Small intestine (tissue), 7 donors: Measurements from ENCODE around the gene CACNA1A. TPM values are rescaled to one million over a fixed set of nuclear protein-coding genes. Genes with fewer than 3 reads are reported as not detected.

Experiments used
- DNase-seq, 2 donors: peaks; one replicate each; pipeline versions ENCODE4 v3.0.0 to v3.0.0-alpha.2; 2013
- FAIRE-seq: peaks from 2 replicates; lab custom pipeline; 2012; peaks lifted over from hg19 to GRCh38; lab: Jason Lieb, UNC
- H3K27ac ChIP-seq, 3 donors: one replicate each; pipeline ENCODE4 v1.5.1; 2013; ENCODE audit warnings: low read length in 2 of 3, mild to moderate bottlenecking in 2 of 3, control low read depth in 1 of 3, inconsistent platforms in 1 of 3, low read depth in 1 of 3, moderate library complexity in 1 of 3
- H3K27me3 ChIP-seq, 3 donors: one replicate each; pipeline ENCODE4 v1.6.1; 2013; ENCODE audit warnings: low read length in 3 of 3, inconsistent platforms in 1 of 3; ENCODE audit not compliant: control insufficient read depth in 3 of 3, insufficient read depth in 3 of 3
- H3K36me3 ChIP-seq, 3 donors: one replicate each; pipeline ENCODE4 v1.6.1; 2013; ENCODE audit warnings: low read length in 3 of 3, inconsistent platforms in 1 of 3, low read depth in 1 of 3, mild to moderate bottlenecking in 1 of 3, moderate library complexity in 1 of 3; ENCODE audit not compliant: control insufficient read depth in 3 of 3, insufficient read depth in 2 of 3
- H3K4me1 ChIP-seq, 3 donors: one replicate each; pipeline ENCODE4 v1.6.1; 2013; ENCODE audit warnings: low read length in 2 of 3, inconsistent platforms in 1 of 3, low read depth in 1 of 3, mild to moderate bottlenecking in 1 of 3, moderate library complexity in 1 of 3; ENCODE audit not compliant: control insufficient read depth in 3 of 3, insufficient read depth in 2 of 3
- H3K4me3 ChIP-seq, 3 donors: one replicate each; pipeline ENCODE4 v1.5.1; 2013; ENCODE audit warnings: low read length in 3 of 3, control low read depth in 1 of 3, inconsistent platforms in 1 of 3, low read depth in 1 of 3, mild to moderate bottlenecking in 1 of 3, moderate library complexity in 1 of 3
- H3K9me3 ChIP-seq, 2 donors: one replicate each; pipeline ENCODE4 v1.6.1; 2013; ENCODE audit warnings: low read depth in 1 of 2, low read length in 1 of 2; ENCODE audit not compliant: control insufficient read depth in 2 of 2, insufficient read depth in 1 of 2
- WGBS, 3 donors: extraction: QIAGEN DNeasy Blood & Tissue Kit; methylation state at CpG; one replicate each; pipeline ENCODE4 v1.1.7; 2013; 5-methylcytosine and 5-hydroxymethylcytosine counted together
- polyA plus RNA-seq, 4 donors: library from polyadenylated mRNA; stranded (reverse) in 3 of 4; unstranded in 1 of 4; fragments of 200-250 nt in 3 of 4; fragments of 120-200 nt in 1 of 4; gene quantifications; one replicate each; pipeline versions ENCODE4 v1.2.1 to v1.2.3, GENCODE V29; 2013
- donor health status: healthy with polysubstance abuse.
- donor health status: control.
- donor health status: control.
- donor health status: Bipolar disorder and iron deficiency.
- donor health status: healthy.

CACNA1A gene
- polyA plus RNA-seq, 4 donors, result 0.27 to 8.9 (median 2.1) TPM

- Histone ChIP-seq H3K27ac (no peak overlapping the region), H3K36me3 (no peaks in the 10 kb centered on the region), H3K9me3 (no peaks in the 10 kb centered on the region), H3K4me3 (peak overlapping the region in 1 of 3 donors; percentile 18), H3K4me1 (no peaks in the 10 kb centered on the region), H3K27me3 (peaks cover 6 to 40% (median 18%) of the 10 kb centered on the region in 3 donors)
- 3 to 6% (median 3%) methylated on average over 60 to 69 of the region's 69 CpGs for WGBS, 3 donors
- DNase-seq (peak in 1 of 2 donors; percentile 21), FAIRE-seq (no peak)
These were observed 363 bp downstream of the CACNA1A start for GRCh38 chr19:13505761-13506470.

GRCh38 chr19:13505164-13505695 is 1.0 kb downstream of the CACNA1A start:
- DNase-seq, result no peak
- no peaks in the 10 kb centered on the region for H3K4me1 ChIP-seq
- 38 to 50% (median 49%) methylated on average over 20 of the region's 20 CpGs for WGBS, 3 donors
- no peaks in the 10 kb centered on the region for H3K9me3 ChIP-seq
- no peak overlapping the region for H3K4me3 ChIP-seq
- no peaks in the 10 kb centered on the region for H3K36me3 ChIP-seq
- no peak overlapping the region for H3K27ac ChIP-seq
- FAIRE-seq, result no peak
- peaks cover 6 to 40% (median 18%) of the 10 kb centered on the region in 3 donors for H3K27me3 ChIP-seq

GRCh38 chr19:13503570-13504235 is 2.6 kb downstream of the CACNA1A start:
- DNase-seq (no peak), FAIRE-seq (no peak)
- H3K9me3 ChIP-seq, result no peaks in the 10 kb centered on the region
- H3K27me3 ChIP-seq, result peaks cover 6 to 40% (median 15%) of the 10 kb centered on the region in 3 donors
- no peak overlapping the region for H3K4me3 ChIP-seq
- H3K4me1 ChIP-seq, result no peaks in the 10 kb centered on the region
- WGBS, 3 donors, result 57 to 68% (median 65%) methylated on average over 12 of the region's 12 CpGs
- H3K36me3 ChIP-seq, result no peaks in the 10 kb centered on the region
- no peak overlapping the region for H3K27ac ChIP-seq

GRCh38 chr19:13502231-13502630 is 4.0 kb downstream of the CACNA1A start:
- FAIRE-seq (no peak), DNase-seq (no peak)
- Histone ChIP-seq H3K4me1 (no peaks in the 10 kb centered on the region), H3K36me3 (no peaks in the 10 kb centered on the region), H3K4me3 (no peak overlapping the region), H3K27ac (no peak overlapping the region), H3K9me3 (no peaks in the 10 kb centered on the region), H3K27me3 (peaks cover 6 to 27% (median 12%) of the 10 kb centered on the region in 3 donors)
- 87 to 90% (median 88%) methylated on average over 6 of the region's 6 CpGs for WGBS, 3 donors

GRCh38 chr19:13499692-13500091 is 6.6 kb downstream of the CACNA1A start:
- no peaks in the 10 kb centered on the region for H3K4me1 ChIP-seq
- no peak overlapping the region for H3K27ac ChIP-seq
- peaks cover 0 to 8% (median 6%) of the 10 kb centered on the region in 3 donors for H3K27me3 ChIP-seq
- DNase-seq, result no peak
- H3K36me3 ChIP-seq, result no peaks in the 10 kb centered on the region
- H3K4me3 ChIP-seq, result no peak overlapping the region
- WGBS, 3 donors, result 85 to 92% (median 88%) methylated on average over 9 of the region's 9 CpGs
- FAIRE-seq, result no peak
- no peaks in the 10 kb centered on the region for H3K9me3 ChIP-seq

- Histone ChIP-seq H3K4me3 (no peak overlapping the region), H3K4me1 (no peaks in the 10 kb centered on the region), H3K27me3 (peaks cover 0 to 4% (median 0%) of the 10 kb centered on the region in 3 donors), H3K9me3 (no peaks in the 10 kb centered on the region), H3K36me3 (no peaks in the 10 kb centered on the region), H3K27ac (no peak overlapping the region)
- no peak for FAIRE-seq
- WGBS, 3 donors, result 57 to 77% (median 58%) methylated on average over 1 of the region's 1 CpG
- no peak for DNase-seq
These were observed 12.6 kb downstream of the CACNA1A start for GRCh38 chr19:13493516-13494310.

GRCh38 chr19:13492128-13492527 is 14.2 kb downstream of the CACNA1A start:
- no peaks in the 10 kb centered on the region for H3K36me3 ChIP-seq
- no peak overlapping the region for H3K27ac ChIP-seq
- WGBS, 3 donors, result 20 to 23% (median 22%) methylated on average over 3 of the region's 3 CpGs
- H3K9me3 ChIP-seq, result no peaks in the 10 kb centered on the region
- H3K4me1 ChIP-seq, result no peaks in the 10 kb centered on the region
- DNase-seq (no peak), FAIRE-seq (no peak)
- H3K27me3 ChIP-seq, result peaks cover 0 to 4% (median 0%) of the 10 kb centered on the region in 3 donors
- no peak overlapping the region for H3K4me3 ChIP-seq

GRCh38 chr19:13487985-13488384 is 18.3 kb downstream of the CACNA1A start:
- H3K27me3 ChIP-seq, result peaks cover 0 to 4% (median 0%) of the 10 kb centered on the region in 3 donors

More at GRCh38 chr19:13487985-13488384, 18.3 kb downstream of the CACNA1A start:
- FAIRE-seq (no peak), DNase-seq (no peak)
- Histone ChIP-seq H3K4me1 (no peaks in the 10 kb centered on the region), H3K27ac (no peak overlapping the region), H3K9me3 (no peaks in the 10 kb centered on the region), H3K4me3 (no peak overlapping the region), H3K36me3 (no peaks in the 10 kb centered on the region)
- WGBS, 3 donors, result 65 to 79% (median 77%) methylated on average over 1 of the region's 1 CpG
